ENCODE results near the gene CACNA1D. TPM values are rescaled to one million over a fixed set of nuclear protein-coding genes. Genes with fewer than 3 reads are reported as not detected.

Gene CACNA1D
- total and polyA plus RNA-seq, 2 donors (not counting 3 experiments of a cell fraction or from before 2014, with no cell fraction given): 0.06 TPM; not detected in 1

GRCh38 chr3:53659996-53660395 lies 165.6 kb downstream of the CACNA1D start:
- intact Hi-C loops (cut with micrococcal nuclease) (no loop called here), dilution Hi-C loops (cut with MboI; ENCODE audit: extremely low pct_ligation_motif_present, low sequenced_read_pairs) (no loop called here)
- H3K79me2 ChIP-seq (ENCODE audit: control insufficient read depth, insufficient read depth, low read length): no peaks in the 10 kb centered on the region
- H3K36me3 ChIP-seq (ENCODE audit: control insufficient read depth in 2 of 2, extremely low read depth in 1 of 2, insufficient read depth in 2 of 2, low read length in 2 of 2): no peaks in the 10 kb centered on the region
- H3K9me3 ChIP-seq (replicated peaks; ENCODE audit: control insufficient read depth, insufficient read depth, low read length): no peaks in the 10 kb centered on the region
- H3K9ac ChIP-seq (replicated peaks; ENCODE audit: extremely low read depth, insufficient read depth, low read length): no peak overlapping the region
- no peak overlapping the region for H3K27ac ChIP-seq (ENCODE audit: insufficient read depth, low read depth, low read length)
- no peak for DNase-seq (ENCODE audit: low read depth, low spot score)
- H3K4me3 ChIP-seq (replicated peaks in 1 of 3; ENCODE audit: insufficient read depth in 1 of 3, low read depth in 1 of 3, low read length in 3 of 3): no peak overlapping the region
- H3K27me3 ChIP-seq (ENCODE audit: control insufficient read depth in 2 of 2, insufficient read depth in 2 of 2, low read length in 2 of 2): no peaks in the 10 kb centered on the region
- H3K4me2 ChIP-seq (ENCODE audit: insufficient read depth, low read length): no peak overlapping the region
- no peaks in the 10 kb centered on the region for H3K9me1 ChIP-seq (replicated peaks; ENCODE audit: control insufficient read depth, extremely low read depth, insufficient read depth, low read length)
- BruUV-seq (replicated peaks): no TSS peak
- no peaks in the 10 kb centered on the region for H3K4me1 ChIP-seq (ENCODE audit: control insufficient read depth, extremely low read depth, insufficient read depth, low read length)
- H2AFZ ChIP-seq (ENCODE audit: low read depth, low read length): no peak overlapping the region
- CTCF ChIA-PET: no interaction called here
- H4K20me1 ChIP-seq (replicated peaks; ENCODE audit: control insufficient read depth, extremely low read depth, insufficient read depth, low read length): no peaks in the 10 kb centered on the region
- TF ChIP-seq, protein P1, sequence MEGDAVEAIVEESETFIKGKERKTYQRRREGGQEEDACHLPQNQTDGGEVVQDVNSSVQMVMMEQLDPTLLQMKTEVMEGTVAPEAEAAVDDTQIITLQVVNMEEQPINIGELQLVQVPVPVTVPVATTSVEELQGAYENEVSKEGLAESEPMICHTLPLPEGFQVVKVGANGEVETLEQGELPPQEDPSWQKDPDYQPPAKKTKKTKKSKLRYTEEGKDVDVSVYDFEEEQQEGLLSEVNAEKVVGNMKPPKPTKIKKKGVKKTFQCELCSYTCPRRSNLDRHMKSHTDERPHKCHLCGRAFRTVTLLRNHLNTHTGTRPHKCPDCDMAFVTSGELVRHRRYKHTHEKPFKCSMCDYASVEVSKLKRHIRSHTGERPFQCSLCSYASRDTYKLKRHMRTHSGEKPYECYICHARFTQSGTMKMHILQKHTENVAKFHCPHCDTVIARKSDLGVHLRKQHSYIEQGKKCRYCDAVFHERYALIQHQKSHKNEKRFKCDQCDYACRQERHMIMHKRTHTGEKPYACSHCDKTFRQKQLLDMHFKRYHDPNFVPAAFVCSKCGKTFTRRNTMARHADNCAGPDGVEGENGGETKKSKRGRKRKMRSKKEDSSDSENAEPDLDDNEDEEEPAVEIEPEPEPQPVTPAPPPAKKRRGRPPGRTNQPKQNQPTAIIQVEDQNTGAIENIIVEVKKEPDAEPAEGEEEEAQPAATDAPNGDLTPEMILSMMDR (IDR thresholded peaks at IDR 0.05; ENCODE audit: extremely low read depth in 1 of 2, insufficient read depth in 1 of 2, low read depth in 1 of 2, low read length in 2 of 2): no peak
- TF ChIP-seq EZH2 (IDR thresholded peaks at IDR 0.05; ENCODE audit: borderline replicate concordance, low read depth, low read length, severe bottlenecking) (no peak), FOS (IDR thresholded peaks at IDR 0.05; ENCODE audit: borderline replicate concordance, insufficient read depth, low read length) (no peak), MYC (IDR thresholded peaks at IDR 0.05; ENCODE audit: low read depth, low read length) (no peak), JUN (IDR thresholded peaks at IDR 0.05; ENCODE audit: borderline replicate concordance, insufficient read depth, insufficient read length, low read depth) (no peak)
- FAIRE-seq: no peak
- POLR2A ChIA-PET: no interaction called here

DNA sequence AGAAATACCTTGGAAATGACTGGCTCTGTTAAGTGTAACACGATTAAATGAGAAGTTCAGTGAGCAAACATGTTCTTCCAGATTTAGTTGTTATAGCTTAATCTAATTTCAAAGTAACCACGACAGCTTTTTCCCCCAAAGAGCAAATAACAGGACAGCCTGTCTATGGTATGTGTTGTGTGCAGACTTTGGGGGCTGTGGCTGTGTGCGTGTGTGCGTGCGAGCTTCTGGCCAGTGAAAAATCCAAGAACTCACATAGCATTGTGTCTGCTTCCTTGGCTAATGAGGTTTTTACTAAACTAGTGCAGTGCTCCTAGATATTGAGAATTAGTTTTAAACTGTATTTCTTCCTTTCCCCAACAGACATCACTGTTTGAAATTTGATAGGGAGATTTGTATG lies 167.1 kb downstream of the CACNA1D start:
- Histone ChIP-seq H3K4me1 (ENCODE audit: control insufficient read depth, extremely low read depth, insufficient read depth, low read length) (no peaks in the 10 kb centered on the region), H3K79me2 (ENCODE audit: control insufficient read depth, insufficient read depth, low read length) (no peaks in the 10 kb centered on the region), H3K9me1 (replicated peaks; ENCODE audit: control insufficient read depth, extremely low read depth, insufficient read depth, low read length) (no peaks in the 10 kb centered on the region), H3K9ac (replicated peaks; ENCODE audit: extremely low read depth, insufficient read depth, low read length) (no peak overlapping the region), H3K9me3 (replicated peaks; ENCODE audit: control insufficient read depth, insufficient read depth, low read length) (no peaks in the 10 kb centered on the region), H3K4me2 (ENCODE audit: insufficient read depth, low read length) (no peak overlapping the region), H3K36me3 (ENCODE audit: control insufficient read depth in 2 of 2, extremely low read depth in 1 of 2, insufficient read depth in 2 of 2, low read length in 2 of 2) (no peaks in the 10 kb centered on the region), H3K27me3 (ENCODE audit: control insufficient read depth in 2 of 2, insufficient read depth in 2 of 2, low read length in 2 of 2) (no peaks in the 10 kb centered on the region), H4K20me1 (replicated peaks; ENCODE audit: control insufficient read depth, extremely low read depth, insufficient read depth, low read length) (no peaks in the 10 kb centered on the region), H3K4me3 (replicated peaks in 1 of 3; ENCODE audit: insufficient read depth in 1 of 3, low read depth in 1 of 3, low read length in 3 of 3) (no peak overlapping the region), H3K27ac (ENCODE audit: insufficient read depth, low read depth, low read length) (no peak overlapping the region), H2AFZ (ENCODE audit: low read depth, low read length) (no peak overlapping the region)
- FAIRE-seq (no peak), DNase-seq (ENCODE audit: low read depth, low spot score) (no peak)
- CTCF ChIA-PET: no interaction called here
- TF ChIP-seq, protein P1 (IDR thresholded peaks at IDR 0.05; ENCODE audit: extremely low read depth in 1 of 2, insufficient read depth in 1 of 2, low read depth in 1 of 2, low read length in 2 of 2): no peak
- no peak for TF ChIP-seq GATA2 (IDR thresholded peaks at IDR 0.05; ENCODE audit: insufficient read depth, insufficient read length, low read depth, low read length)
- no peak for TF ChIP-seq JUN (IDR thresholded peaks at IDR 0.05; ENCODE audit: borderline replicate concordance, insufficient read depth, insufficient read length, low read depth)
- no peak for TF ChIP-seq FOS (IDR thresholded peaks at IDR 0.05; ENCODE audit: borderline replicate concordance, insufficient read depth, low read length)
- TF ChIP-seq EZH2 (IDR thresholded peaks at IDR 0.05; ENCODE audit: borderline replicate concordance, low read depth, low read length, severe bottlenecking): no peak
- no peak for TF ChIP-seq MAX (IDR thresholded peaks at IDR 0.05; ENCODE audit: insufficient read depth, insufficient read length)
- TF ChIP-seq POLR2A (IDR thresholded peaks at IDR 0.05; ENCODE audit: low read depth, low read length): no peak
- no peak for TF ChIP-seq MYC (IDR thresholded peaks at IDR 0.05; ENCODE audit: low read depth, low read length)
- TF ChIP-seq POLR2AphosphoS5 (IDR thresholded peaks at IDR 0.05; ENCODE audit: insufficient read depth, low read depth, low read length): no peak
- BruUV-seq (replicated peaks): no TSS peak
- intact Hi-C loops (cut with micrococcal nuclease) (no loop called here), dilution Hi-C loops (cut with MboI; ENCODE audit: extremely low pct_ligation_motif_present, low sequenced_read_pairs) (no loop called here)
- POLR2A ChIA-PET: no interaction called here
